ENCODE data around the gene TFR2.

DNA sequence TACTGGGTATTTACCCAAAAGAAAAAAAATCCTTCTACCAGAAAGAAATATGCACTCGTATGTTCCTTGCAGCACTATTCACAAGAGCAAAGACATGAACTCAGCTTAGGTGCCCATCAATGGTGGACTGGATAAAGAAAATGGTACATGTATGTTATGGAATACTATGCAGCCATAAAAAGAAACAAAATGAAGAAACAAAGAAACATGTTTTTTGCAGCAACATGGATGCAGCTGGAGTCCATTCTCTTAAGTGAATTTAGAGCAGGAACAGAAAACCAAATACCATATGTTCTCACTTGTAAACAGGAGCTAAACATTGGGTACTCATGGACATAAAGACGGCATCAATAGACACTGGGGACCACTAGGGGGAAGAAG lies 26.7 kb upstream of the TFR2 start:
- TF ChIP-seq, protein P1, sequence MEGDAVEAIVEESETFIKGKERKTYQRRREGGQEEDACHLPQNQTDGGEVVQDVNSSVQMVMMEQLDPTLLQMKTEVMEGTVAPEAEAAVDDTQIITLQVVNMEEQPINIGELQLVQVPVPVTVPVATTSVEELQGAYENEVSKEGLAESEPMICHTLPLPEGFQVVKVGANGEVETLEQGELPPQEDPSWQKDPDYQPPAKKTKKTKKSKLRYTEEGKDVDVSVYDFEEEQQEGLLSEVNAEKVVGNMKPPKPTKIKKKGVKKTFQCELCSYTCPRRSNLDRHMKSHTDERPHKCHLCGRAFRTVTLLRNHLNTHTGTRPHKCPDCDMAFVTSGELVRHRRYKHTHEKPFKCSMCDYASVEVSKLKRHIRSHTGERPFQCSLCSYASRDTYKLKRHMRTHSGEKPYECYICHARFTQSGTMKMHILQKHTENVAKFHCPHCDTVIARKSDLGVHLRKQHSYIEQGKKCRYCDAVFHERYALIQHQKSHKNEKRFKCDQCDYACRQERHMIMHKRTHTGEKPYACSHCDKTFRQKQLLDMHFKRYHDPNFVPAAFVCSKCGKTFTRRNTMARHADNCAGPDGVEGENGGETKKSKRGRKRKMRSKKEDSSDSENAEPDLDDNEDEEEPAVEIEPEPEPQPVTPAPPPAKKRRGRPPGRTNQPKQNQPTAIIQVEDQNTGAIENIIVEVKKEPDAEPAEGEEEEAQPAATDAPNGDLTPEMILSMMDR (IDR thresholded peaks at IDR 0.05): no peak
- TF ChIP-seq POLR2A (IDR thresholded peaks at IDR 0.05) (no peak), POLR2AphosphoS5 (IDR thresholded peaks at IDR 0.05; ENCODE audit: insufficient read depth in 1 of 2, low read depth in 1 of 2) (no peak)
